ENCODE data around the gene QSOX2. TPM values are rescaled to one million over a fixed set of nuclear protein-coding genes. Genes with fewer than 3 reads are reported as not detected.

Gene QSOX2
- total and polyA plus RNA-seq, 10 donors: 12.3 to 20.3 (median 16.9) TPM

GRCh38 chr9:136212345-136212950 lies 33.2 kb downstream of the QSOX2 start:
- Histone ChIP-seq H3K27me3 (replicated peaks in 1 of 7) (no peaks in the 10 kb centered on the region), H3K4me1 (no peaks in the 10 kb centered on the region), H3K36me3 (peaks cover 3 to 100% (median 86%) of the 10 kb centered on the region in 6 donors), H3K9me3 (peaks cover 0 to 9% (median 0%) of the 10 kb centered on the region in 8 donors), H3K4me3 (no peak overlapping the region), H3K27ac (no peak overlapping the region)
- TF ChIP-seq POLR2AphosphoS5 (IDR thresholded peaks at IDR 0.05) (no peak), POLR2A (IDR thresholded peaks at IDR 0.05) (no peak), CTCF (IDR thresholded peaks at IDR 0.05 in 8 of 11, conservative IDR thresholded peaks at IDR 0.05 in 3 of 11) (no peak)
- intact Hi-C loops (cut with DNase I; ENCODE audit: low total_unique reads): no loop called here
- 91 to 96% (median 93%) methylated on average over 27 to 28 of the region's 28 CpGs for WGBS, 5 donors
- no peak for DNase-seq

GRCh38 chr9:136211441-136212344 lies 33.9 kb downstream of the QSOX2 start:
- no peak for DNase-seq
- no peak overlapping the region for H3K4me3 ChIP-seq
- peaks cover 0 to 9% (median 0%) of the 10 kb centered on the region in 8 donors for H3K9me3 ChIP-seq
- H3K27me3 ChIP-seq (replicated peaks in 1 of 7): no peaks in the 10 kb centered on the region
- 80 to 91% (median 89%) methylated on average over 31 to 35 of the region's 35 CpGs for WGBS, 5 donors
- intact Hi-C loops (cut with DNase I; ENCODE audit: low total_unique reads): no loop called here
- H3K27ac ChIP-seq: no peak overlapping the region
- no peak for TF ChIP-seq CTCF (IDR thresholded peaks at IDR 0.05 in 8 of 11, conservative IDR thresholded peaks at IDR 0.05 in 3 of 11)
- TF ChIP-seq POLR2A (IDR thresholded peaks at IDR 0.05): no peak
- no peak for TF ChIP-seq POLR2AphosphoS5 (IDR thresholded peaks at IDR 0.05)
- no peaks in the 10 kb centered on the region for H3K4me1 ChIP-seq
- peaks cover 3 to 98% (median 79%) of the 10 kb centered on the region in 6 donors for H3K36me3 ChIP-seq

- Histone ChIP-seq H3K36me3 (peaks cover 3 to 95% (median 72%) of the 10 kb centered on the region in 6 donors), H3K9me3 (peaks cover 0 to 9% (median 0%) of the 10 kb centered on the region in 8 donors), H3K27ac (no peak overlapping the region), H3K4me3 (no peak overlapping the region), H3K4me1 (no peaks in the 10 kb centered on the region), H3K27me3 (replicated peaks in 1 of 7) (no peaks in the 10 kb centered on the region)
- intact Hi-C loops (cut with DNase I; ENCODE audit: low total_unique reads): no loop called here
- no peak for DNase-seq
- 91 to 96% (median 93%) methylated on average over 15 of the region's 15 CpGs for WGBS, 5 donors
- TF ChIP-seq POLR2A (IDR thresholded peaks at IDR 0.05): no peak
Measured at GRCh38 chr9:136211006-136211405, 34.6 kb downstream of the QSOX2 start.

- H3K27ac ChIP-seq: no peak overlapping the region
- peaks cover 0 to 6% (median 2%) of the 10 kb centered on the region in 7 donors for H3K27me3 ChIP-seq (replicated peaks in 1 of 7)
- no peak for DNase-seq
- peak in 1 of 3 donors; percentile 20 for TF ChIP-seq POLR2AphosphoS5 (IDR thresholded peaks at IDR 0.05)
- TF ChIP-seq CTCF (IDR thresholded peaks at IDR 0.05 in 8 of 11, conservative IDR thresholded peaks at IDR 0.05 in 3 of 11): no peak
- H3K4me3 ChIP-seq: no peak overlapping the region
- WGBS, 5 donors: 94 to 97% (median 97%) methylated on average over 15 to 16 of the region's 16 CpGs
- intact Hi-C loops (cut with DNase I; ENCODE audit: low total_unique reads): no loop called here
- H3K36me3 ChIP-seq: peaks cover 3 to 94% (median 68%) of the 10 kb centered on the region in 6 donors
- peaks cover 0 to 9% (median 0%) of the 10 kb centered on the region in 8 donors for H3K9me3 ChIP-seq
- peaks cover 0 to 1% (median 0%) of the 10 kb centered on the region in 6 donors for H3K4me1 ChIP-seq
Measured at GRCh38 chr9:136210276-136210675, 35.3 kb downstream of the QSOX2 start.
